ENCODE measurements around the gene CACNG4.

Gene CACNG4

GRCh38 chr17:67049025-67049739, 84.7 kb downstream of the CACNG4 start:
- no peak overlapping the region for H3K4me3 ChIP-seq (replicated peaks; ENCODE audit: low read depth, low read length)
- no peak for DNase-seq (ENCODE audit: extremely low read depth, low read depth)
- TF ChIP-seq CTCF (IDR thresholded peaks at IDR 0.05; ENCODE audit: low read depth, low read length, missing control alignments): no peak

DNA sequence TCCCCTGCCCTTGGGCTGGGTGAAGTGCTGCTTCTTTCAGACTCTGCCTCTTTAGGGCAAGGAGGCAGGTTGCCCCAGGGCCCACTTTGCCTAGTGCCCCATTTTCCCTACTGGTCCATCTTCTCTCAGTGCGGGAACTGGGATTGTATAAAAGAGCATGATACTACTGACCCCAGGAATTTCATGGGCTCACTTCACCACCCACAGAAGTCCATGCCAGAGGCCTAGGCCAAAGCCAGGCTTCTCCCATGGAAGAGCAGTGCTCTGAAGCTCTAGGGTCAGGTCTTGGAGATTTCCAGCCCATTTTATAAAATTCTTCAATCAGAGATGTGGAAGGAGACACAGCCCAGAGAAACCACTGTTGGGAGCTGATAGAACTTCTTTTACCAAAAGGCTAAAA, 85.6 kb downstream of the CACNG4 start:
- H3K4me3 ChIP-seq (replicated peaks; ENCODE audit: low read depth, low read length): no peak overlapping the region
- DNase-seq (ENCODE audit: extremely low read depth, low read depth): no peak
- TF ChIP-seq CTCF (IDR thresholded peaks at IDR 0.05; ENCODE audit: low read depth, low read length, missing control alignments): no peak

DNA sequence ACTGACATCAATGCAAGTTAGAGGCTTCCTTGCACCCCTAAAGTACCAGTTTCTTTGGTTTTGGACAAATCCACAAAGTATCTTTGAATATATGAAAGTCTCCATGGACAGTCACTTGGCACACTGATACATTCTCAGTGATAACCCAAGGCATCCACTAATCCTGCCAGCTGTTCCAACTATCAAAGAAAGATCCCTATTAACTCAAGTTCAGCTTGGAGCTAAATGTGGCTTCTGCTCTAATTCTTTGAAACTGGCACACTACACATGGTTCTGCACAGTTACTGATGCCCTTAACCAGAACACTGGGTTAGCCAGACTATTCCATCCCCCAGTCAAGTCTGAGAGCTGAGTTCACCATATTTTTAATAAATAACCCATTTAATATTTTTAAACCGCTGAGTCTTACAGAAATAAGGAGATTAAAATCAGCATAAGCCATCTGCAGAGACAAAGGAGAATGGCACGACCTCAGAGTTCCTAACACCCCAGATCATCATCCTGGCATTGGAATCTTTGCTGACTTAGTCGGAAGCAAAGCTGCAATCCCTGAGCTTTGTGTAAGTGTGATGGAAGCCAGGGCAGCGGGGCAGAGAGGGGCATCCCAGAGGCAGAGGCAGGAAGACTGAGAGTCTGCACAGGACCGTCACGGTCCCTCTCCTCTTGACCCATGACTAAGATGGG, 86.1 kb downstream of the CACNG4 start:
- no peak overlapping the region for H3K4me3 ChIP-seq (replicated peaks; ENCODE audit: low read depth, low read length)
- no peak for DNase-seq (ENCODE audit: extremely low read depth, low read depth)
- TF ChIP-seq CTCF (IDR thresholded peaks at IDR 0.05; ENCODE audit: low read depth, low read length, missing control alignments): no peak

DNA sequence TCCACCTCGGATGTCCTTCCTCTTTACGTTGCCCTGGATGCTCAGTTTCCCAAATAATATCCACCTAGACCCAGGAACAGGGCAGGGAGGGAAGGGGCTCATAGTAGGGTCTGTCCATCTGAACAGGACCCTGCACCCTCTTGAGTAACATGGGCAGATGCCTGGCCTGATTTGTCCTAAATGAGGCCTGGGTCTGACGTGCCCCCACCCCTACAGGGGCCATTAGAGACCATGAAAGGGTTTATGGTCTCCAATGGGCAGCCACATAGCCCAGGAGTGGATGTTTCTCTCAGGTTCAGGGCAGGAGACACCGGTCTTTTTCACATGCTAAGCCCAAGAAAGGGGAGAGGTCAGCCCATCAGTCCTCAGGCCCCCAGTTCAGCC, 86.6 kb downstream of the CACNG4 start:
- no peak for TF ChIP-seq CTCF (IDR thresholded peaks at IDR 0.05; ENCODE audit: low read depth, low read length, missing control alignments)
- no peak for DNase-seq (ENCODE audit: extremely low read depth, low read depth)
- H3K4me3 ChIP-seq (replicated peaks; ENCODE audit: low read depth, low read length): no peak overlapping the region

GRCh38 chr17:67051837-67052236, 87.3 kb downstream of the CACNG4 start:
- no peak for TF ChIP-seq CTCF (IDR thresholded peaks at IDR 0.05; ENCODE audit: low read depth, low read length, missing control alignments)

DNA sequence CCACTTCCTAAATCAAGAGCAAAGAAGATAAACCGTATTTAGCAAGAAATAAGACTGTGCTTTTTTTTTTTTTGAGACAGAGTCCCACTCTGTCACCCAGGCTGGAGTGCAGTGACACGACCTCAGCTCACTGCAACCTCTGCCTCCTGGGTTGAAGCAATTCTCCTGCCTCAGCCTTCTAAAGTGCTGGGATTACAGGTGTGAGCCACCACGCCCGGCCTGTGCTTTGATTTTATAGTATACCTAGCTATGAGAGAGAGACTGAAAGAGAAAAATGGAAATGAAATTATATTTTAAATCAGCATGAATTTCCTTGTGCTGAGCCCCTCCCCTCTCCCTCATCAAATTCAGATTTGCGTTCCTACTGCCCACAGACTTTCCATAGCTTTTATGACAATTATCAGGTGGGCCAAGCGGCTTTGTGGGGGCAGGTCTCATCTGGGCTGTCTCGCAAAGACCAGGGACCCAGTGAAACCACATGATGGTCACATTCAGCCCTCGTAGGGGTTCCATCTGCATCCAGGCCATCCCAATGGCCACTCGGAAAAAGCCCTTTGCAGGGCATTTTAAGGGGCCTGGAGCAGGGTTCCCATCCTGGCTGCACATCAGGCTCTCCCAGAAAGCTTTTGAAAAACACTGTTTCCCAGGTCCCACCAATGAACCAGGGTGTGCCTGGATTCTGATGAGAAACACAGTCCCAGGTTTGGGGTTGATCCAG, 88.4 kb downstream of the CACNG4 start:
- no peak for DNase-seq (ENCODE audit: extremely low read depth, low read depth)
- TF ChIP-seq CTCF (IDR thresholded peaks at IDR 0.05; ENCODE audit: low read depth, low read length, missing control alignments): no peak
- no peak overlapping the region for H3K4me3 ChIP-seq (replicated peaks; ENCODE audit: low read depth, low read length)

More at GRCh38 chr17:67051837-67052236, 87.3 kb downstream of the CACNG4 start:
- H3K4me3 ChIP-seq (replicated peaks; ENCODE audit: low read depth, low read length): no peak overlapping the region
- no peak for DNase-seq (ENCODE audit: extremely low read depth, low read depth)

Measured in HFF-Myc (cell line).